ENCODE results near the gene UBE2D2.

Gene UBE2D2

GRCh38 chr5:139649082-139649991 lies 88.2 kb downstream of the UBE2D2 start:
- peak; percentile 39 for DNase-seq

GRCh38 chr5:139650031-139650688 lies 89.0 kb downstream of the UBE2D2 start:
- DNase-seq: peak; percentile 36

- DNase-seq: no peak
Measured at GRCh38 chr5:139650689-139651042, 89.5 kb downstream of the UBE2D2 start.

- DNase-seq: no peak
Measured at GRCh38 chr5:139651043-139651834, 90.1 kb downstream of the UBE2D2 start.

- DNase-seq: peak; percentile 93
Measured at GRCh38 chr5:139651853-139652787, 91.0 kb downstream of the UBE2D2 start.

- DNase-seq: no peak
Measured at GRCh38 chr5:139652788-139653241, 91.7 kb downstream of the UBE2D2 start.

GRCh38 chr5:139653616-139654015 lies 92.5 kb downstream of the UBE2D2 start:
- peak; percentile 34 for DNase-seq

- DNase-seq: no peak
Measured at GRCh38 chr5:139654464-139654863, 93.3 kb downstream of the UBE2D2 start.

- DNase-seq: no peak
Measured at GRCh38 chr5:139654871-139655491, 93.8 kb downstream of the UBE2D2 start.

- DNase-seq: no peak
Measured at GRCh38 chr5:139655727-139656271, 94.7 kb downstream of the UBE2D2 start.

GRCh38 chr5:139657363-139658321 lies 96.5 kb downstream of the UBE2D2 start:
- peak; percentile 61 for DNase-seq

GRCh38 chr5:139658501-139658927 lies 97.4 kb downstream of the UBE2D2 start:
- DNase-seq: peak; percentile 56

- peak; percentile 81 for DNase-seq
Measured at GRCh38 chr5:139658928-139659667, 98.0 kb downstream of the UBE2D2 start.

- peak; percentile 70 for DNase-seq
Measured at GRCh38 chr5:139659695-139660101, 98.6 kb downstream of the UBE2D2 start.

- no peak for DNase-seq
Measured at GRCh38 chr5:139660105-139660922, 99.2 kb downstream of the UBE2D2 start.

- peak; percentile 97 for DNase-seq
Measured at GRCh38 chr5:139660923-139661814, 100.0 kb downstream of the UBE2D2 start.

- no peak for DNase-seq
Measured at GRCh38 chr5:139662617-139663016, 101.5 kb downstream of the UBE2D2 start.
